Osteoblast (primary cell): Measurements from ENCODE around the gene CFAP97D1. TPM values are rescaled to one million over a fixed set of nuclear protein-coding genes. Genes with fewer than 3 reads are reported as not detected.

Source experiments
- DNase-seq: peaks from one replicate; pipeline ENCODE4 v3.0.0; 2011; ENCODE audit warnings: low spot score, mixed read lengths; ENCODE audit not compliant: insufficient read length; ENCODE audit errors: missing footprints
- H2AFZ ChIP-seq: 2 replicates; pipeline ENCODE4 v1.6.0; 2011; ENCODE audit warnings: mild to moderate bottlenecking, low read length
- H3K27ac ChIP-seq: 2 replicates; pipeline ENCODE4 v1.5.1; 2011; ENCODE audit warnings: mild to moderate bottlenecking, low read depth, low read length, moderate library complexity
- H3K27me3 ChIP-seq: 2 replicates; pipeline ENCODE4 v1.6.0; 2012; ENCODE audit warnings: mild to moderate bottlenecking, control low read depth, inconsistent platforms, low read length, moderate library complexity; ENCODE audit not compliant: insufficient read depth
- H3K36me3 ChIP-seq: 2 replicates; pipeline ENCODE4 v1.5.1; 2011; ENCODE audit warnings: mild to moderate bottlenecking, low read length, control low read depth, moderate library complexity; ENCODE audit not compliant: insufficient read depth
- H3K4me1 ChIP-seq: 2 replicates; pipeline ENCODE4 v1.5.1; 2011; ENCODE audit warnings: mild to moderate bottlenecking, low read length, control low read depth, moderate library complexity; ENCODE audit not compliant: insufficient read depth
- H3K4me2 ChIP-seq: 2 replicates; pipeline ENCODE4 v1.6.0; 2011; ENCODE audit warnings: mild to moderate bottlenecking, low read length; ENCODE audit not compliant: insufficient read depth
- H3K4me3 ChIP-seq: fragments of 200-600 bp; sonication (generic); 3 replicates; pipeline ENCODE4 v1.5.1; 2012; ENCODE audit warnings: mild to moderate bottlenecking, low read length, inconsistent platforms; ENCODE audit not compliant: insufficient read depth
- H3K79me2 ChIP-seq: 2 replicates; pipeline ENCODE4 v1.6.0; 2012; ENCODE audit warnings: mild to moderate bottlenecking, low read length, control low read depth, inconsistent platforms; ENCODE audit not compliant: insufficient read depth
- H3K9me3 ChIP-seq: 2 replicates; pipeline ENCODE4 v1.5.1; 2011; ENCODE audit warnings: low read depth, low read length, control low read depth
- H4K20me1 ChIP-seq: 2 replicates; pipeline ENCODE4 v1.6.0; 2012; ENCODE audit warnings: mild to moderate bottlenecking, low read length, control low read depth; ENCODE audit not compliant: insufficient read depth
- CTCF ChIP-seq: IDR thresholded peaks from 2 replicates; pipeline ENCODE4 v1.5.1; 2011; ENCODE audit warnings: mild to moderate bottlenecking, low read depth, low read length, moderate library complexity; ENCODE audit errors: extremely low read depth
- total RNA-seq: library from RNA; depleted of rRNA; stranded (reverse); fragments of >200 nt; gene quantifications from 2 replicates; pipeline ENCODE4 v1.2.3, GENCODE V29; 2012

Gene CFAP97D1
- total RNA-seq, 1 donor: not detected

GRCh38 chr17:43827596-43827995 lies 47.4 kb downstream of the CFAP97D1 start:
- DNase-seq: no peak
- H3K4me3 ChIP-seq: no peak overlapping the region
- no peak for TF ChIP-seq CTCF

GRCh38 chr17:43829738-43830137 lies 49.5 kb downstream of the CFAP97D1 start:
- no peak overlapping the region for H3K4me2 ChIP-seq
- H3K9me3 ChIP-seq: no peaks in the 10 kb centered on the region
- DNase-seq: no peak
- no peak overlapping the region for H2AFZ ChIP-seq
- peaks cover 18% of the 10 kb centered on the region for H3K36me3 ChIP-seq
- H3K27ac ChIP-seq: no peak overlapping the region
- H3K4me3 ChIP-seq: no peak overlapping the region
- H3K27me3 ChIP-seq: no peaks in the 10 kb centered on the region
- TF ChIP-seq CTCF: no peak
- peaks cover 14% of the 10 kb centered on the region for H3K4me1 ChIP-seq
- H4K20me1 ChIP-seq: peaks cover 3% of the 10 kb centered on the region
- H3K79me2 ChIP-seq: no peaks in the 10 kb centered on the region

More at GRCh38 chr17:43827596-43827995, 47.4 kb downstream of the CFAP97D1 start:
- H3K36me3 ChIP-seq: peaks cover 26% of the 10 kb centered on the region
- no peaks in the 10 kb centered on the region for H4K20me1 ChIP-seq
- H3K9me3 ChIP-seq: no peaks in the 10 kb centered on the region
- H3K79me2 ChIP-seq: no peaks in the 10 kb centered on the region
- H3K27me3 ChIP-seq: no peaks in the 10 kb centered on the region
- H3K4me1 ChIP-seq: peaks cover 6% of the 10 kb centered on the region
- no peak overlapping the region for H3K4me2 ChIP-seq
- no peak overlapping the region for H3K27ac ChIP-seq
- H2AFZ ChIP-seq: no peak overlapping the region

- Histone ChIP-seq H4K20me1 (peaks cover 3% of the 10 kb centered on the region), H3K27ac (no peak overlapping the region), H3K9me3 (no peaks in the 10 kb centered on the region), H2AFZ (no peak overlapping the region), H3K4me1 (peaks cover 14% of the 10 kb centered on the region), H3K36me3 (peaks cover 12% of the 10 kb centered on the region), H3K4me3 (no peak overlapping the region), H3K27me3 (no peaks in the 10 kb centered on the region), H3K79me2 (no peaks in the 10 kb centered on the region), H3K4me2 (no peak overlapping the region)
- peak; percentile 19 for DNase-seq
- TF ChIP-seq CTCF: no peak
Measured at GRCh38 chr17:43830510-43831140, 50.4 kb downstream of the CFAP97D1 start.

- Histone ChIP-seq H3K4me3 (no peak overlapping the region), H3K36me3 (peaks cover 12% of the 10 kb centered on the region), H4K20me1 (peaks cover 3% of the 10 kb centered on the region), H3K79me2 (no peaks in the 10 kb centered on the region), H3K27ac (no peak overlapping the region), H2AFZ (no peak overlapping the region), H3K4me2 (no peak overlapping the region), H3K9me3 (no peaks in the 10 kb centered on the region), H3K4me1 (peaks cover 14% of the 10 kb centered on the region), H3K27me3 (no peaks in the 10 kb centered on the region)
- peak; percentile 76 for DNase-seq
- TF ChIP-seq CTCF: no peak
Measured at GRCh38 chr17:43831633-43832032, 51.4 kb downstream of the CFAP97D1 start.
